NCI-H2227 treated with DMSO at 0.1 percent for 48 hours (cell line): ENCODE results near the gene HSPA5.
"Not testable (repeated sequence)": the region's sequence is repeated elsewhere in the genome, so short reads cannot be mapped to it uniquely, and the experiment has no call there.

ENCODE experiments used
- DNase-seq: peaks from one replicate; lab custom pipeline; 2025; lab: John Stamatoyannopoulos, UW

HSPA5 gene

GRCh38 chr9:125241863-125242739 lies 958 bp upstream of the HSPA5 start:
- DNase-seq, result peak; percentile 53

- no peak for DNase-seq
Observed at GRCh38 chr9:125240649-125240999, 519 bp downstream of the HSPA5 start.

- DNase-seq, result no peak
Observed at GRCh38 chr9:125239631-125240597, 1.2 kb downstream of the HSPA5 start.

- DNase-seq, result no peak
Observed at GRCh38 chr9:125238915-125239446, 2.2 kb downstream of the HSPA5 start.

GRCh38 chr9:125238127-125238914 lies 2.8 kb downstream of the HSPA5 start:
- DNase-seq, result no peak

GRCh38 chr9:125236520-125237159 lies 4.5 kb downstream of the HSPA5 start:
- DNase-seq, result not testable (repeated sequence)

GRCh38 chr9:125235804-125236519 lies 5.2 kb downstream of the HSPA5 start:
- DNase-seq, result no peak

- DNase-seq, result not testable (repeated sequence)
Observed at GRCh38 chr9:125234099-125234498, 7.0 kb downstream of the HSPA5 start.

GRCh38 chr9:125233678-125234077 lies 7.5 kb downstream of the HSPA5 start:
- DNase-seq, result no peak

GRCh38 chr9:125227761-125228160 lies 13.4 kb downstream of the HSPA5 start:
- no peak for DNase-seq

GRCh38 chr9:125224858-125225257 lies 16.3 kb downstream of the HSPA5 start:
- not testable (repeated sequence) for DNase-seq

GRCh38 chr9:125218621-125219020 lies 22.5 kb downstream of the HSPA5 start:
- no peak for DNase-seq

GRCh38 chr9:125214186-125214585 lies 27.0 kb downstream of the HSPA5 start:
- DNase-seq, result no peak

- no peak for DNase-seq
Observed at GRCh38 chr9:125204477-125204876, 36.7 kb downstream of the HSPA5 start.

- no peak for DNase-seq
Observed at GRCh38 chr9:125202846-125203618, 38.1 kb downstream of the HSPA5 start.

GRCh38 chr9:125200216-125201047 lies 40.7 kb downstream of the HSPA5 start, which contains the start of gene RABEPK:
RABEPK (plus strand) TSS chr9:125200542; CDS start chr9:125203014, 2,472 bp downstream.
- peak; percentile 84 for DNase-seq

GRCh38 chr9:125195591-125195990 lies 45.6 kb downstream of the HSPA5 start:
- not testable (repeated sequence) for DNase-seq

GRCh38 chr9:125194466-125194865 lies 46.7 kb downstream of the HSPA5 start:
- not testable (repeated sequence) for DNase-seq

GRCh38 chr9:125190361-125190801 lies 50.8 kb downstream of the HSPA5 start:
- DNase-seq, result no peak
